B cell (primary cell): ENCODE measurements around the gene TCEAL5. TPM values are rescaled to one million over a fixed set of nuclear protein-coding genes. Genes with fewer than 3 reads are reported as not detected.
"Not testable (repeated sequence)": the region's sequence is repeated elsewhere in the genome, so short reads cannot be mapped to it uniquely, and the experiment has no call there.

Source experiments
- ATAC-seq: fragments of 200-7000 bp; cut with Tn5 transposase; one replicate; pipeline ENCODE4 v1.10.0; 2021; ENCODE audit warnings: low read depth, mild to moderate bottlenecking, moderate number of reproducible peaks, moderate library complexity
- CTCF ChIA-PET: fragments of 350-600 bp; sonication (Branson Sonifier 250); formaldehyde crosslinking; loops from one replicate; lab custom pipeline; 2021; ENCODE audit warnings: antibody characterized with exemption, inconsistent platforms; lab: Charles Lee
- POLR2A ChIA-PET: fragments of 350-600 bp; sonication (Branson Sonifier 250); formaldehyde crosslinking; loops from one replicate; lab custom pipeline; 2021; ENCODE audit warnings: antibody characterized with exemption; lab: Charles Lee
- DNase-seq: peaks from one replicate; pipeline ENCODE4 v3.0.0; 2013
- H2AFZ ChIP-seq: 2 replicates; pipeline ENCODE4 v1.6.1; 2012; ENCODE audit warnings: mild to moderate bottlenecking, low read depth, low read length; ENCODE audit not compliant: insufficient read depth, poor library complexity, severe bottlenecking
- H3K27ac ChIP-seq, 2 donors: 1 replicate in 1 of 2; 2 replicates in 1 of 2; pipeline ENCODE4 v1.5.1; 2012 to 2013; ENCODE audit warnings: low read length in 2 of 2, mild to moderate bottlenecking in 2 of 2, moderate library complexity in 1 of 2
- H3K27me3 ChIP-seq, 4 experiments: fragments of 200-600 bp in 1 of 4; sonication (generic) in 1 of 4; replicated peaks in 1 of 4; 1 replicate in 2 of 4; 2 replicates in 2 of 4; pipeline versions ENCODE4 v1.6.1 to v1.7.0; 2013 to 2016; ENCODE audit warnings: low read length in 3 of 4, mild to moderate bottlenecking in 2 of 4, mixed read lengths in 1 of 4, moderate library complexity in 1 of 4; ENCODE audit not compliant: insufficient read depth in 4 of 4, control insufficient read depth in 3 of 4; ENCODE audit errors: control extremely low read depth in 1 of 4
- H3K36me3 ChIP-seq, 2 experiments: replicated peaks in 1 of 2; 1 replicate in 1 of 2; 2 replicates in 1 of 2; pipeline versions ENCODE4 v1.6.1 to v1.7.1; 2013; ENCODE audit warnings: low read length in 1 of 2; ENCODE audit not compliant: insufficient read depth in 2 of 2, control insufficient read depth in 1 of 2; ENCODE audit errors: control extremely low read depth in 1 of 2, extremely low read depth in 1 of 2
- H3K4me1 ChIP-seq, 2 donors: fragments of 200-600 bp in 1 of 2; sonication (generic) in 1 of 2; 1 replicate in 1 of 2; 2 replicates in 1 of 2; pipeline versions ENCODE4 v1.5.1 to v1.6.1; 2013 to 2017; ENCODE audit warnings: low read length in 2 of 2; ENCODE audit not compliant: control insufficient read depth in 2 of 2, insufficient read depth in 2 of 2
- H3K4me2 ChIP-seq: replicated peaks from 2 replicates; pipeline ENCODE3; 2012; ENCODE audit warnings: mild to moderate bottlenecking, low read depth, low read length; ENCODE audit not compliant: poor library complexity, severe bottlenecking
- H3K4me3 ChIP-seq, 5 experiments: fragments of 200-600 bp in 1 of 5; sonication (generic) in 1 of 5; 1 replicate in 3 of 5; 2 replicates in 2 of 5; pipeline versions ENCODE4 v1.5.1 to v1.7.0; 2011 to 2016; ENCODE audit warnings: low read length in 4 of 5, mild to moderate bottlenecking in 4 of 5, low read depth in 2 of 5, control low read depth in 1 of 5, moderate library complexity in 1 of 5; ENCODE audit not compliant: insufficient read depth in 1 of 5; ENCODE audit errors: control extremely low read depth in 1 of 5, extremely low read depth in 1 of 5
- H3K79me2 ChIP-seq: fragments of 200-600 bp; sonication (generic); one replicate; pipeline ENCODE4 v1.6.0; 2016; ENCODE audit warnings: low read length; ENCODE audit not compliant: control insufficient read depth, insufficient read depth
- H3K9ac ChIP-seq: fragments of 200-600 bp; sonication (generic); 2 replicates; pipeline ENCODE4 v1.6.1; 2017; ENCODE audit warnings: mild to moderate bottlenecking, low read length, moderate library complexity
- H3K9me3 ChIP-seq, 3 donors: one replicate each; pipeline versions ENCODE4 v1.6.1 to v1.7.1; 2013; ENCODE audit warnings: low read length in 2 of 3; ENCODE audit not compliant: control insufficient read depth in 2 of 3, insufficient read depth in 1 of 3; ENCODE audit errors: control extremely low read depth in 1 of 3
- H4K20me1 ChIP-seq: 2 replicates; pipeline ENCODE4 v1.6.0; 2012; ENCODE audit warnings: mild to moderate bottlenecking, low read length; ENCODE audit not compliant: insufficient read depth, control insufficient read depth, poor library complexity, severe bottlenecking
- H3K27ac Mint-ChIP-seq: one replicate; pipeline ENCODE4 v1.8.0; 2021; ENCODE audit warnings: mixed read lengths
- H3K27me3 Mint-ChIP-seq: one replicate; pipeline ENCODE4 v1.8.0; 2021; ENCODE audit warnings: mixed read lengths
- H3K4me1 Mint-ChIP-seq: one replicate; pipeline ENCODE4 v1.8.0; 2021; ENCODE audit warnings: mixed read lengths
- H3K4me3 Mint-ChIP-seq: one replicate; pipeline ENCODE4 v1.8.0; 2021; ENCODE audit warnings: mixed read lengths
- H3K9me3 Mint-ChIP-seq: one replicate; pipeline ENCODE4 v1.8.0; 2022; ENCODE audit warnings: mixed read lengths; ENCODE audit not compliant: insufficient read depth
- CTCF ChIP-seq: fragments of 200-600 bp; IDR thresholded peaks from one replicate; pipeline ENCODE4 v1.8.0; 2022; ENCODE audit warnings: antibody characterized with exemption, mild to moderate bottlenecking
- EZH2 ChIP-seq: IDR thresholded peaks from 2 replicates; pipeline ENCODE4 v1.6.1; 2012; ENCODE audit warnings: borderline replicate concordance, low read depth, mild to moderate bottlenecking, moderate library complexity, low read length; ENCODE audit not compliant: insufficient read depth, poor library complexity, severe bottlenecking
- WGBS: methylation state at CpG from one replicate; pipeline ENCODE4 v1.1.5; 2013; ENCODE audit warnings: missing lambda C conversion rate; ENCODE audit not compliant: insufficient coverage; 5-methylcytosine and 5-hydroxymethylcytosine counted together
- intact Hi-C: fragments of 100-400 bp; cut with micrococcal nuclease; formaldehyde crosslinking; loops from one replicate; pipeline ENCODE4 v1.10.0; 2022
- polyA plus RNA-seq: library from polyadenylated mRNA; depleted of rRNA; stranded (reverse); fragments of >200 nt; gene quantifications from 2 replicates; pipeline ENCODE4 v1.2.3, GENCODE V29; 2012
- total RNA-seq, 2 donors: library from RNA; stranded (reverse); fragments of 120-200 nt in 1 of 2; gene quantifications; 1 replicate in 1 of 2; 2 replicates in 1 of 2; pipeline versions ENCODE4 v1.2.3 to v1.2.4, GENCODE V29; 2013 to 2022

Gene TCEAL5
- total and polyA plus RNA-seq, 2 donors (not counting 1 experiment from before 2014, with no cell fraction given) = not detected

GRCh38 chrX:103236296-103236695, 40.3 kb downstream of the TCEAL5 start:
- ChIA-PET CTCF (no interaction called here), POLR2A (no interaction called here)
- H4K20me1 ChIP-seq = no peaks in the 10 kb centered on the region
- Mint-ChIP-seq H3K4me1 (no peaks in the 10 kb centered on the region), H3K4me3 (no peak overlapping the region), H3K9me3 (no peaks in the 10 kb centered on the region), H3K27ac (no peak overlapping the region), H3K27me3 (peaks cover 2% of the 10 kb centered on the region)
- no peaks in the 10 kb centered on the region for H3K27me3 ChIP-seq
- no CpG with 5 or more reads among the region's 1 CpG for WGBS
- H3K4me2 ChIP-seq = no peak overlapping the region
- no peaks in the 10 kb centered on the region for H3K79me2 ChIP-seq
- H3K4me1 ChIP-seq = no peaks in the 10 kb centered on the region
- H3K36me3 ChIP-seq = no peaks in the 10 kb centered on the region
- no peak for DNase-seq
- H3K9ac ChIP-seq = no peak overlapping the region
- H2AFZ ChIP-seq = no peak overlapping the region
- intact Hi-C loops = no loop called here
- no peak overlapping the region for H3K4me3 ChIP-seq
- no peak for ATAC-seq
- H3K9me3 ChIP-seq = no peaks in the 10 kb centered on the region
- TF ChIP-seq CTCF (no peak), EZH2 (no peak)
- no peak overlapping the region for H3K27ac ChIP-seq

- no CpG with 5 or more reads among the region's 2 CpGs for WGBS
- H3K79me2 ChIP-seq, H3K27ac ChIP-seq, H3K4me1 Mint-ChIP-seq, CTCF ChIA-PET, H3K9me3 ChIP-seq, H3K27me3 ChIP-seq, ATAC-seq, H3K4me1 ChIP-seq, H3K4me3 ChIP-seq, H3K27me3 Mint-ChIP-seq, H2AFZ ChIP-seq, H3K36me3 ChIP-seq, intact Hi-C loops, H4K20me1 ChIP-seq, H3K4me2 ChIP-seq, H3K4me3 Mint-ChIP-seq, H3K9ac ChIP-seq, POLR2A ChIA-PET, H3K27ac Mint-ChIP-seq, H3K9me3 Mint-ChIP-seq, DNase-seq: not testable (repeated sequence)
Measured at GRCh38 chrX:103235608-103236007, 40.9 kb downstream of the TCEAL5 start.
